Activated naive CD4-positive, alpha-beta T cell treated with anti-CD3 and anti-CD28 coated beads, Interleukin-2, amount 50 U/mL, for 24 hours (primary cell): ENCODE data around the gene EFS.
"Not testable (repeated sequence)": the region's sequence is repeated elsewhere in the genome, so short reads cannot be mapped to it uniquely, and the experiment has no call there.

ENCODE experiments used
- H3K27ac Mint-ChIP-seq: one replicate; pipeline ENCODE4 v1.8.0; 2021; ENCODE audit warnings: mild to moderate bottlenecking, mixed read lengths
- H3K27me3 Mint-ChIP-seq: one replicate; pipeline ENCODE4 v1.8.0; 2021; ENCODE audit warnings: mixed read lengths
- H3K36me3 Mint-ChIP-seq: one replicate; pipeline ENCODE4 v1.8.0; 2021; ENCODE audit warnings: mixed read lengths
- H3K4me1 Mint-ChIP-seq: one replicate; pipeline ENCODE4 v1.8.0; 2021; ENCODE audit warnings: mixed read lengths
- H3K4me3 Mint-ChIP-seq: one replicate; pipeline ENCODE4 v1.8.0; 2021; ENCODE audit warnings: mild to moderate bottlenecking, mixed read lengths
- H3K9me3 Mint-ChIP-seq: one replicate; pipeline ENCODE4 v1.8.0; 2021; ENCODE audit warnings: mixed read lengths

Gene EFS

GRCh38 chr14:23344481-23344880 is 20.5 kb downstream of the EFS start:
- Mint-ChIP-seq H3K36me3 (no peaks in the 10 kb centered on the region), H3K27me3 (no peaks in the 10 kb centered on the region), H3K4me3 (no peak overlapping the region), H3K9me3 (no peaks in the 10 kb centered on the region), H3K27ac (no peak overlapping the region), H3K4me1 (no peaks in the 10 kb centered on the region)

- Mint-ChIP-seq H3K27me3 (peaks cover 3% of the 10 kb centered on the region), H3K27ac (no peak overlapping the region), H3K4me3 (no peak overlapping the region), H3K4me1 (no peaks in the 10 kb centered on the region), H3K36me3 (no peaks in the 10 kb centered on the region), H3K9me3 (no peaks in the 10 kb centered on the region)
Observed at GRCh38 chr14:23339506-23340268, 25.3 kb downstream of the EFS start.

GRCh38 chr14:23335623-23336022 is 29.3 kb downstream of the EFS start:
- Mint-ChIP-seq H3K27me3 (peaks cover 3% of the 10 kb centered on the region), H3K36me3 (no peaks in the 10 kb centered on the region), H3K27ac (no peak overlapping the region), H3K9me3 (no peaks in the 10 kb centered on the region), H3K4me3 (no peak overlapping the region), H3K4me1 (no peaks in the 10 kb centered on the region)

GRCh38 chr14:23327947-23328744 is 36.8 kb downstream of the EFS start:
- no peaks in the 10 kb centered on the region for H3K9me3 Mint-ChIP-seq
- H3K4me1 Mint-ChIP-seq, result peaks cover 13% of the 10 kb centered on the region
- no peaks in the 10 kb centered on the region for H3K27me3 Mint-ChIP-seq
- no peak overlapping the region for H3K4me3 Mint-ChIP-seq
- H3K36me3 Mint-ChIP-seq, result peaks cover 9% of the 10 kb centered on the region
- H3K27ac Mint-ChIP-seq, result no peak overlapping the region

GRCh38 chr14:23326491-23327332 is 38.3 kb downstream of the EFS start:
- Mint-ChIP-seq H3K9me3 (no peaks in the 10 kb centered on the region), H3K36me3 (peaks cover 18% of the 10 kb centered on the region), H3K27me3 (no peaks in the 10 kb centered on the region), H3K4me3 (no peak overlapping the region), H3K4me1 (peaks cover 26% of the 10 kb centered on the region), H3K27ac (no peak overlapping the region)

- H3K4me3 Mint-ChIP-seq, H3K9me3 Mint-ChIP-seq, H3K27me3 Mint-ChIP-seq: not testable (repeated sequence)
- Mint-ChIP-seq H3K27ac (peak overlapping the region; percentile 8), H3K4me1 (peaks cover 27% of the 10 kb centered on the region), H3K36me3 (peaks cover 18% of the 10 kb centered on the region)
Observed at GRCh38 chr14:23325746-23326145, 39.2 kb downstream of the EFS start.

GRCh38 chr14:23324993-23325392 is 40.0 kb downstream of the EFS start:
- H3K36me3 Mint-ChIP-seq, result peaks cover 18% of the 10 kb centered on the region
- no peaks in the 10 kb centered on the region for H3K9me3 Mint-ChIP-seq
- peaks cover 34% of the 10 kb centered on the region for H3K4me1 Mint-ChIP-seq
- H3K27me3 Mint-ChIP-seq, result no peaks in the 10 kb centered on the region
- peak overlapping the region; percentile 35 for H3K27ac Mint-ChIP-seq
- no peak overlapping the region for H3K4me3 Mint-ChIP-seq

GRCh38 chr14:23324455-23324846 is 40.5 kb downstream of the EFS start:
- Mint-ChIP-seq H3K4me3 (no peak overlapping the region), H3K27me3 (no peaks in the 10 kb centered on the region), H3K36me3 (peaks cover 18% of the 10 kb centered on the region), H3K27ac (no peak overlapping the region), H3K9me3 (no peaks in the 10 kb centered on the region), H3K4me1 (peaks cover 39% of the 10 kb centered on the region)

- no peaks in the 10 kb centered on the region for H3K27me3 Mint-ChIP-seq
- H3K4me3 Mint-ChIP-seq, result no peak overlapping the region
- H3K9me3 Mint-ChIP-seq, result no peaks in the 10 kb centered on the region
- H3K36me3 Mint-ChIP-seq, result peaks cover 18% of the 10 kb centered on the region
- peaks cover 39% of the 10 kb centered on the region for H3K4me1 Mint-ChIP-seq
- no peak overlapping the region for H3K27ac Mint-ChIP-seq
Observed at GRCh38 chr14:23323838-23324454, 41.0 kb downstream of the EFS start.

GRCh38 chr14:23322568-23323517 is 42.1 kb downstream of the EFS start:
- H3K36me3 Mint-ChIP-seq, result peaks cover 18% of the 10 kb centered on the region
- no peaks in the 10 kb centered on the region for H3K9me3 Mint-ChIP-seq
- peak overlapping the region; percentile 94 for H3K27ac Mint-ChIP-seq

GRCh38 chr14:23321572-23322547 is 43.1 kb downstream of the EFS start:
- Mint-ChIP-seq H3K4me3 (peak overlapping the region; percentile 96), H3K36me3 (peaks cover 18% of the 10 kb centered on the region), H3K4me1 (peaks cover 35% of the 10 kb centered on the region), H3K27me3 (no peaks in the 10 kb centered on the region), H3K9me3 (no peaks in the 10 kb centered on the region), H3K27ac (peak overlapping the region; percentile 94)

More at GRCh38 chr14:23322568-23323517, 42.1 kb downstream of the EFS start:
- no peaks in the 10 kb centered on the region for H3K27me3 Mint-ChIP-seq
- H3K4me1 Mint-ChIP-seq, result peaks cover 36% of the 10 kb centered on the region
- H3K4me3 Mint-ChIP-seq, result peak overlapping the region; percentile 96

- Mint-ChIP-seq H3K27me3 (no peaks in the 10 kb centered on the region), H3K27ac (peak within 1 kb of the TSS; percentile 98), H3K4me1 (peaks cover 31% of the 10 kb centered on the region), H3K9me3 (no peaks in the 10 kb centered on the region), H3K4me3 (peak within 1 kb of the TSS; percentile 96), H3K36me3 (peaks cover 15% of the 10 kb centered on the region)
Observed at GRCh38 chr14:23320584-23321571, 44.1 kb downstream of the EFS start, which contains the start of gene PABPN1. PABPN1 (plus strand) TSS chr14:23321457; CDS start chr14:23321470, 13 bp downstream.
